HepG2 (cell line): ENCODE measurements around the gene CST1. TPM values are rescaled to one million over a fixed set of nuclear protein-coding genes. Genes with fewer than 3 reads are reported as not detected.
A peak's percentile ranks its signal among the peaks of the same experiment; 100 is the strongest.

Experiments used
- ATAC-seq: fragments of 200-7000 bp; cut with Tn5 transposase; 3 replicates; pipeline ENCODE4 v1.9.1; 2020; ENCODE audit warnings: mild to moderate bottlenecking, moderate library complexity
- BruUV-seq: library from RNA; stranded (reverse); fragments of 400-500 nt; replicated peaks from 2 replicates; lab custom pipeline; 2021; lab: Mats Ljungman, UMichigan
- CTCF ChIA-PET: fragments of 300-600 bp; formaldehyde crosslinking; extraction: SDS; loops from one replicate; lab custom pipeline; 2021; ENCODE audit warnings: low total read pairs, inconsistent platforms, low intra/inter-chr PET ratio; lab: Yijun Ruan, JAX
- POLR2A ChIA-PET: fragments of 350-600 bp; sonication (Branson Sonifier 250); formaldehyde crosslinking; loops from one replicate; lab custom pipeline; 2020; ENCODE audit warnings: antibody characterized with exemption, inconsistent platforms; lab: Yijun Ruan, JAX
- DNase-seq: peaks from one replicate; pipeline ENCODE4 v3.0.0-alpha.2; 2015; ENCODE audit warnings: low spot score
- FAIRE-seq: peaks from 3 replicates; lab custom pipeline; 2011; peaks lifted over from hg19 to GRCh38; lab: Jason Lieb, UNC
- H2AFZ ChIP-seq: one replicate; pipeline ENCODE4 v1.6.1; 2011; ENCODE audit warnings: low read length, inconsistent platforms
- H3K27ac ChIP-seq: fragments of 300-600 bp; 3 replicates; pipeline ENCODE4 v1.8.0; 2011; ENCODE audit warnings: mixed run types, mild to moderate bottlenecking, mixed read lengths, low read length, inconsistent platforms; ENCODE audit not compliant: insufficient read depth; ENCODE audit errors: extremely low read length
- H3K27me3 ChIP-seq, 2 experiments: fragments of 200-600 bp in 1 of 2; 2 replicates in 1 of 2; 3 replicates in 1 of 2; pipeline versions ENCODE4 v1.6.0 to v1.8.0; 2011; ENCODE audit warnings: low read length in 2 of 2, mild to moderate bottlenecking in 2 of 2, moderate library complexity in 2 of 2, inconsistent platforms in 1 of 2; ENCODE audit not compliant: insufficient read depth in 2 of 2, control insufficient read depth in 1 of 2
- H3K36me3 ChIP-seq, 2 experiments: fragments of 200-600 bp in 1 of 2; replicated peaks in 1 of 2; 2 replicates in 1 of 2; 3 replicates in 1 of 2; pipeline versions ENCODE4 v1.5.1 to v1.8.0; 2011; ENCODE audit warnings: low read length in 2 of 2, inconsistent platforms in 1 of 2; ENCODE audit not compliant: insufficient read depth in 2 of 2, control insufficient read depth in 1 of 2
- H3K4me1 ChIP-seq: 2 replicates; pipeline ENCODE4 v1.5.1; 2012; ENCODE audit warnings: low read length, inconsistent platforms; ENCODE audit not compliant: insufficient read depth
- H3K4me2 ChIP-seq: 2 replicates; pipeline ENCODE4 v1.6.0; 2011; ENCODE audit warnings: low read depth, low read length, inconsistent platforms
- H3K4me3 ChIP-seq, 3 experiments: fragments of 200-600 bp in 1 of 3; sonication (generic), shearing (Covaris generic) in 1 of 3; replicated peaks in 1 of 3; 2 replicates each; pipeline ENCODE4 v1.5.1; 2011 to 2016; ENCODE audit warnings: low read length in 3 of 3, inconsistent platforms in 2 of 3, low read depth in 2 of 3, mild to moderate bottlenecking in 2 of 3, control low read depth in 1 of 3, mixed read lengths in 1 of 3; ENCODE audit not compliant: insufficient read depth in 1 of 3
- H3K79me2 ChIP-seq: one replicate; pipeline ENCODE4 v1.6.1; 2011; ENCODE audit warnings: low read length, inconsistent platforms; ENCODE audit not compliant: insufficient read depth
- H3K9ac ChIP-seq: 2 replicates; pipeline ENCODE4 v1.6.0; 2011; ENCODE audit warnings: mild to moderate bottlenecking, low read depth, low read length, inconsistent platforms; ENCODE audit not compliant: insufficient read depth
- H3K9me3 ChIP-seq: 2 replicates; pipeline ENCODE4 v1.5.1; 2012; ENCODE audit warnings: mild to moderate bottlenecking, low read length
- H4K20me1 ChIP-seq: 2 replicates; pipeline ENCODE4 v1.6.0; 2011; ENCODE audit warnings: inconsistent platforms, mild to moderate bottlenecking, low read length, moderate library complexity; ENCODE audit not compliant: insufficient read depth
- ATF7 ChIP-seq, 2 experiments: fragments of 450-650 bp in 1 of 2; sonication (generic) in 1 of 2; formaldehyde crosslinking in 1 of 2; IDR thresholded peaks; 2 replicates each; pipeline versions ENCODE4 v1.4.0 to v1.6.1; 2016 to 2020; ENCODE audit warnings: antibody characterized with exemption in 1 of 2, mild to moderate bottlenecking in 1 of 2, missing genetic modification reagents in 1 of 2
- CREB1 ChIP-seq, 2 experiments: fragments of 450-650 bp in 1 of 2; IDR thresholded peaks; 2 replicates each; pipeline ENCODE4 v1.6.1; 2016 to 2017; ENCODE audit warnings: control low read depth in 1 of 2, mild to moderate bottlenecking in 1 of 2, missing compliant biosample characterization in 1 of 2, missing genetic modification characterization in 1 of 2
- DMAP1 ChIP-seq: IDR thresholded peaks from 2 replicates; pipeline ENCODE4 v1.6.1; 2016
- ZNF850 ChIP-seq: sonication (generic); formaldehyde crosslinking; conservative IDR thresholded peaks from 2 replicates; pipeline ENCODE4 v1.9.0; 2021; ENCODE audit warnings: mild to moderate bottlenecking, missing genetic modification reagents
- WGBS: methylation state at CpG from one replicate; pipeline ENCODE4 v1.1.6; 2017; ENCODE audit warnings: low lambda C conversion rate; 5-methylcytosine and 5-hydroxymethylcytosine counted together
- in situ Hi-C: cut with HindIII; loops from 2 replicates; pipeline ENCODE4 v1.10.0; 2017; ENCODE audit warnings: low pct_unique_long_range_greater_than_20kb; ENCODE audit not compliant: extremely low pct_ligation_motif_present
- intact Hi-C: fragments of 100-400 bp; cut with micrococcal nuclease; formaldehyde crosslinking; loops from one replicate; pipeline ENCODE4 v1.10.0; 2022; ENCODE audit not compliant: unreplicated experiment
- polyA plus RNA-seq, 8 experiments: library from polyadenylated mRNA; depleted of rRNA in 3 of 8; stranded (reverse) in 7 of 8; unstranded in 1 of 8; fragments of >200 nt; fragmentation: Illumina TruSeq in 4 of 8; extraction: Trizol in 4 of 8; gene quantifications; 2 replicates each; pipeline versions ENCODE4 v1.2.1 to v1.2.3, GENCODE V29; 2011 to 2016; ENCODE audit warnings: low read depth in 4 of 8, missing spikeins in 1 of 8, mixed read lengths in 1 of 8; ENCODE audit not compliant: insufficient read depth in 1 of 8
- total RNA-seq, 5 experiments: library from RNA; depleted of rRNA; stranded (reverse); fragments of >200 nt; fragmentation: Illumina TruSeq; extraction: Trizol; gene quantifications; 2 replicates each; pipeline ENCODE4 v1.2.3, GENCODE V29; 2016; ENCODE audit warnings: low read depth in 1 of 5
- TF ChIP-seq, protein P1 (sequence below): sonication (generic); formaldehyde crosslinking; IDR thresholded peaks from 2 replicates; pipeline ENCODE4 v1.4.0; 2020; ENCODE audit warnings: missing genetic modification reagents

The CST1 gene
- total and polyA plus RNA-seq, 2 of the 13 experiments (the other 11 are each of a cell fraction or from before 2014, with no cell fraction given), result 0.09 TPM; not detected in 1

- ChIA-PET CTCF (no interaction called here), POLR2A (no interaction called here)
Measured at GRCh38 chr20:23710771-23711170, 40.0 kb downstream of the CST1 start.

GRCh38 chr20:23705895-23706294 lies 44.8 kb downstream of the CST1 start:
- CTCF ChIA-PET, result no interaction called here
- no peak for ATAC-seq
- 0 out of 5 replicates have a peak, but pooled peaks cover 0 to 4% of the 10 kb centered on the region in 2 experiments for H3K27me3 ChIP-seq
- no peak for DNase-seq
- H2AFZ ChIP-seq, result no peak overlapping the region
- no peaks in the 10 kb centered on the region for H4K20me1 ChIP-seq
- POLR2A ChIA-PET, result no interaction called here
- H3K36me3 ChIP-seq, result no peaks in the 10 kb centered on the region
- H3K9ac ChIP-seq, result no peak overlapping the region
- H3K27ac ChIP-seq, result no peak overlapping the region
- no peaks in the 10 kb centered on the region for H3K9me3 ChIP-seq
- no peak overlapping the region for H3K4me3 ChIP-seq
- intact Hi-C loops, result no loop called here
- 1% methylated on average over 1 of the region's 1 CpG for WGBS
- BruUV-seq, result no TSS peak
- H3K4me2 ChIP-seq, result no peak overlapping the region
- H3K79me2 ChIP-seq, result no peaks in the 10 kb centered on the region
- no peaks in the 10 kb centered on the region for H3K4me1 ChIP-seq
- peak; percentile 92 for TF ChIP-seq ATF7 (IDR thresholded peaks at IDR 0.05)
- no peak for TF ChIP-seq ATF7 (CRISPR knock-in tag; IDR thresholded peaks at IDR 0.05)
- peak; percentile 67 for TF ChIP-seq CREB1 (IDR thresholded peaks at IDR 0.05)
- TF ChIP-seq CREB1 (CRISPR knock-in tag; IDR thresholded peaks at IDR 0.05), result no peak
- TF ChIP-seq, protein P1, sequence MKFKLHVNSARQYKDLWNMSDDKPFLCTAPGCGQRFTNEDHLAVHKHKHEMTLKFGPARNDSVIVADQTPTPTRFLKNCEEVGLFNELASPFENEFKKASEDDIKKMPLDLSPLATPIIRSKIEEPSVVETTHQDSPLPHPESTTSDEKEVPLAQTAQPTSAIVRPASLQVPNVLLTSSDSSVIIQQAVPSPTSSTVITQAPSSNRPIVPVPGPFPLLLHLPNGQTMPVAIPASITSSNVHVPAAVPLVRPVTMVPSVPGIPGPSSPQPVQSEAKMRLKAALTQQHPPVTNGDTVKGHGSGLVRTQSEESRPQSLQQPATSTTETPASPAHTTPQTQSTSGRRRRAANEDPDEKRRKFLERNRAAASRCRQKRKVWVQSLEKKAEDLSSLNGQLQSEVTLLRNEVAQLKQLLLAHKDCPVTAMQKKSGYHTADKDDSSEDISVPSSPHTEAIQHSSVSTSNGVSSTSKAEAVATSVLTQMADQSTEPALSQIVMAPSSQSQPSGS (CRISPR knock-in tag), result no peak
- FAIRE-seq, result no peak
- in situ Hi-C loops, result no loop called here

More at GRCh38 chr20:23710771-23711170, 40.0 kb downstream of the CST1 start:
- Histone ChIP-seq H3K4me3 (no peak overlapping the region), H2AFZ (no peak overlapping the region), H3K4me1 (no peaks in the 10 kb centered on the region), H3K79me2 (no peaks in the 10 kb centered on the region), H3K9me3 (no peaks in the 10 kb centered on the region), H4K20me1 (no peaks in the 10 kb centered on the region), H3K9ac (no peak overlapping the region), H3K4me2 (no peak overlapping the region), H3K27me3 (no peaks in the 10 kb centered on the region), H3K36me3 (no peaks in the 10 kb centered on the region), H3K27ac (no peak overlapping the region)
- intact Hi-C loops, result no loop called here
- no peak for FAIRE-seq
- peak; percentile 30; the same call in 1 of the 3 replicates for ATAC-seq
- no peak for DNase-seq
- in situ Hi-C loops, result no loop called here
- WGBS, result 5% methylated on average over 4 of the region's 4 CpGs
- BruUV-seq, result no TSS peak
- TF ChIP-seq ZNF850 (CRISPR knock-in tag) (no peak), DMAP1 (CRISPR knock-in tag) (no peak)
